Smooth muscle cell (in vitro differentiated cells): ENCODE results near the gene UBE2A. TPM values are rescaled to one million over a fixed set of nuclear protein-coding genes. Genes with fewer than 3 reads are reported as not detected.

ENCODE experiments used
- DNase-seq: peaks from one replicate; lab custom pipeline; 2025; ENCODE audit not compliant: unreplicated experiment; lab: John Stamatoyannopoulos, UW
- H2AFZ ChIP-seq: fragments of 200-600 bp; sonication (generic); 2 replicates; pipeline ENCODE4 v1.6.0; 2016; ENCODE audit warnings: antibody characterized with exemption, low read depth, mild to moderate bottlenecking
- H3F3A ChIP-seq: fragments of 200-600 bp; sonication (generic); 2 replicates; pipeline ENCODE4 v1.6.0; 2017; ENCODE audit warnings: antibody characterized with exemption, low read depth
- H3K27ac ChIP-seq: fragments of 200-600 bp; sonication (generic); 2 replicates; pipeline ENCODE4 v1.5.1; 2016; ENCODE audit warnings: low read depth, mild to moderate bottlenecking
- H3K27me3 ChIP-seq: fragments of 200-600 bp; sonication (generic); 2 replicates; pipeline ENCODE4 v1.6.1; 2016; ENCODE audit warnings: low read depth, mild to moderate bottlenecking
- H3K36me3 ChIP-seq: fragments of 200-600 bp; sonication (generic); 2 replicates; pipeline ENCODE4 v1.5.1; 2016; ENCODE audit warnings: low read depth
- H3K4me1 ChIP-seq: fragments of 200-600 bp; sonication (generic); 2 replicates; pipeline ENCODE4 v1.5.1; 2016; ENCODE audit warnings: low read depth
- H3K4me2 ChIP-seq: fragments of 200-600 bp; sonication (generic); 2 replicates; pipeline ENCODE4 v1.6.0; 2016; ENCODE audit warnings: mild to moderate bottlenecking
- H3K4me3 ChIP-seq: fragments of 200-600 bp; sonication (generic); 2 replicates; pipeline ENCODE4 v1.5.1; 2016; ENCODE audit warnings: mild to moderate bottlenecking
- H3K79me2 ChIP-seq: fragments of 200-600 bp; sonication (generic); 2 replicates; pipeline ENCODE4 v1.6.0; 2016; ENCODE audit warnings: low read depth, mild to moderate bottlenecking
- H3K9ac ChIP-seq: fragments of 200-600 bp; sonication (generic); 2 replicates; pipeline ENCODE4 v1.6.0; 2016; ENCODE audit warnings: low read depth
- H3K9me3 ChIP-seq: fragments of 200-600 bp; sonication (generic); replicated peaks from 2 replicates; pipeline ENCODE4 v1.5.1; 2016; ENCODE audit warnings: low read depth
- H4K20me1 ChIP-seq: fragments of 200-600 bp; sonication (generic); 2 replicates; pipeline ENCODE4 v1.6.0; 2016; ENCODE audit warnings: low read depth
- CTCF ChIP-seq: fragments of 200-600 bp; sonication (generic); IDR thresholded peaks from 2 replicates; pipeline ENCODE4 v1.5.1; 2017; ENCODE audit warnings: borderline replicate concordance, mild to moderate bottlenecking, antibody characterized with exemption; ENCODE audit not compliant: insufficient read depth, poor library complexity, severe bottlenecking
- WGBS: methylation state at CpG from one replicate; pipeline ENCODE4 v1.1.7; 2016; ENCODE audit warnings: low lambda C conversion rate; 5-methylcytosine and 5-hydroxymethylcytosine counted together
- polyA plus RNA-seq: library from polyadenylated mRNA; unstranded; fragments of >200 nt; fragmentation: Nextera tagmentation; extraction: Ambion mirVana; gene quantifications from 2 replicates; pipeline ENCODE4 v1.2.1, GENCODE V29; 2016
- total RNA-seq: library from RNA; depleted of rRNA; stranded (reverse); fragments of >200 nt; gene quantifications from 2 replicates; pipeline ENCODE4 v1.2.3, GENCODE V29; 2014

Gene UBE2A
- total and polyA plus RNA-seq, 2 experiments from 2014 or later, result 76.0 to 86.4 TPM

DNA sequence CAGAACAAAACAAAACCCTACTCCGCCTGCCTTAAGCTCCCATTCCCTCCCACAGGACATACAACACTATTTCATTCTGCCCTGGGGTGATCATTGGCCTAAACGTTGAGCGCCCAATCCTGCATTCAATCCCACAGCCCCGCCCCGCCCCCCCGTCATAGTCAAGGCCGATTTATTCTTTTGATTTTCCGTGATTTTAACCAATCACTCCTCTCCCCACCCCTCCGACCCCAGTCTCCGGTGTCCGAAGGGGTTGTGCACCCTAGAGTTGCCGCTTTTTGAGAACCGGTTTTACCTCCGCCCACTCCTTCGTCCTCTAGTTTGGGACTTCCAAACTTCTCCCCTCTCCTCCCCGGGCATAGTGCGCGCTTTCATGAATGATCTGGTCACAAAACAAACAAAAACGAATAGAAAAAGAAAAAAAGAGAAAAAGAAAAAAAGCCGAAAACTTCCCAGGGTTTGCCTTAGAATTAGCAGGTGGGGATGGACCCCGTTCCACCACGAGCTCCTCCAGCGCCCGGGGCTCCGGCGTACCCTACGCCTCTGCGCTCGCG, 446 bp upstream of the UBE2A start:
- Histone ChIP-seq H3K4me1 (peaks cover 7% of the 10 kb centered on the region), H3K36me3 (no peaks in the 10 kb centered on the region), H2AFZ (peak overlapping the region; percentile 94), H3F3A (no peaks in the 10 kb centered on the region), H3K9me3 (no peaks in the 10 kb centered on the region), H4K20me1 (peaks cover 6% of the 10 kb centered on the region), H3K27ac (peak overlapping the region; percentile 87), H3K27me3 (no peaks in the 10 kb centered on the region), H3K9ac (peak overlapping the region; percentile 90), H3K79me2 (peaks cover 16% of the 10 kb centered on the region), H3K4me3 (peak overlapping the region; percentile 85), H3K4me2 (peak overlapping the region; percentile 87)
- peak; percentile 10 for DNase-seq
- TF ChIP-seq CTCF, result no peak
- 35% methylated on average over 30 of the region's 30 CpGs for WGBS

DNA sequence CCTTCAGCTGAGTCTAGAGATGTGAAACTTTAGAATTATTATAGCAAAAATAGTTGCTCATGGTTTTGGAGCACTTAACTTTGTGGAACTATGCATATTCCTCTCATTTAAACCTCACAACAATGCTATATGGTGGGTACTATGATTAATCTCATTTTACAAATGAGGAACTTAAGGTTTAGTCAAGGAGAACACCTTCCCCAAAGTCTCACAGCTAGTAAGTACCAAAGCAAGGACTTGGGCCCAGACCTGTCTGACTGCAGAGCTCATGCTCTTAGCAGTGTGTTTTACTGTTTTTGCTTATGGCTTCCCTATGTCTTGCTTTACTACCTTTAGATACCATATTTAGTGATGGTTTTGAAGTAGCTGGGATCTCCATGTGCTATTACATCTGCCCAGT, 5.1 kb downstream of the UBE2A start:
- H3K36me3 ChIP-seq, result no peaks in the 10 kb centered on the region
- H3K4me2 ChIP-seq, result no peak overlapping the region
- no peak overlapping the region for H3K27ac ChIP-seq
- peaks cover 7% of the 10 kb centered on the region for H3K4me1 ChIP-seq
- no peaks in the 10 kb centered on the region for H3K27me3 ChIP-seq
- DNase-seq, result no peak
- no peaks in the 10 kb centered on the region for H3F3A ChIP-seq
- no peak for TF ChIP-seq CTCF
- H3K9me3 ChIP-seq, result no peaks in the 10 kb centered on the region
- no peak overlapping the region for H3K4me3 ChIP-seq
- H3K79me2 ChIP-seq, result peaks cover 16% of the 10 kb centered on the region
- no peak overlapping the region for H2AFZ ChIP-seq
- H3K9ac ChIP-seq, result no peak overlapping the region
- H4K20me1 ChIP-seq, result peaks cover 6% of the 10 kb centered on the region

DNA sequence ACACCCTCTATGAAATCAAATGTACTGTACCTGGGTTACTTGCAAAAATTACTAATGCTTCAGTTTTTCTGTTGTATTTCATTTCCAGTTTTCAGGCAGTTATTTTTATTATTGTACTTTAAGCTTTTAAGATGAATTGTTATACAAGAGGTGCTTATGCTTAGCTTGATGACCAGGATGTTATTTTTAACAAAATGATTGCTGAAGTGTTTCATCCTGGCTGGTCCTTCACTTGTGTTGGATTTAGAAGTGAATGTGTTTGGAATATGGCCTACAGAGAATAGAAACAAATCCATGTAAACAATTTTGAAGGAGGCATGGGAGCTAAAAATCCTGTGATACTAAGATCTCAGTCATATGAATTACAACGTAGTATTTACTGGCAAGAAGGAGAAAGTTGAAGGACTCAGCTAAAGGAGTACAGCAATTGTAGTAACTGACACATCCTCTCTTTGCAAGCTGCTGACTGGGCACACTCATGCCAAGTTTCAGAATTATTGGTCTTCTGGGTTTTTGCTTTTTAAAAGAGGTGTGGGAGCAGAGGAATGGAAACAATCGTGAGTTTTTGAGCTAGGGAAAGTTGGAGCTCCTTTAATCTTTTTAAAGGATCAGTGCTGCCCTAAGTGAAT, 9.2 kb downstream of the UBE2A start:
- H4K20me1 ChIP-seq, result no peaks in the 10 kb centered on the region
- no peaks in the 10 kb centered on the region for H3K36me3 ChIP-seq
- H3K9ac ChIP-seq, result no peak overlapping the region
- WGBS, result 80% methylated on average over 2 of the region's 2 CpGs
- no peak overlapping the region for H3K4me3 ChIP-seq
- H3K27ac ChIP-seq, result no peak overlapping the region
- no peaks in the 10 kb centered on the region for H3K79me2 ChIP-seq
- no peaks in the 10 kb centered on the region for H3K27me3 ChIP-seq
- no peaks in the 10 kb centered on the region for H3K9me3 ChIP-seq
- no peaks in the 10 kb centered on the region for H3K4me1 ChIP-seq
- H3K4me2 ChIP-seq, result no peak overlapping the region
- H3F3A ChIP-seq, result no peaks in the 10 kb centered on the region
- H2AFZ ChIP-seq, result no peak overlapping the region
- no peak for DNase-seq
- TF ChIP-seq CTCF, result no peak

DNA sequence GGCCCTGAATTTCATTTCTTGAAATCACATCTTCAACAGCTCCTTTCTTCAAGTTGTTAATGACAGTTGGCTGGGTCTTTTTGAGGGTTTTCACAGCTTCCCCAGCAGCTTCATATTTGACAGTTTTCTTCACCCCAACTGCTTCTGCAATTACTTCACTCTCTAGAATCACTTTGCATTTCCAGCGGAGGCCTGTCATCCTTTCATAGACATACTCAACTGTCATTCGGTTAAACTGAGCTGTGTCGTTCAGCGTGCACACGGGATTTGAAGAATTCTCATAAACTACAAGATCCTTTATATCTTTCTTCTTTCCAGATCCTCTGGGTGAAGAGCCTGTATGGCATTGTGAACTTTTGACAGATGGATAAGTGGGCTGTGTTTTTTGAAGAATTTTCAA, 15.4 kb downstream of the UBE2A start:
- Histone ChIP-seq H3K9ac (no peak overlapping the region), H3K9me3 (no peaks in the 10 kb centered on the region), H4K20me1 (no peaks in the 10 kb centered on the region), H3K27me3 (no peaks in the 10 kb centered on the region), H3K4me1 (no peaks in the 10 kb centered on the region), H3K79me2 (no peaks in the 10 kb centered on the region), H3F3A (no peaks in the 10 kb centered on the region), H3K27ac (no peak overlapping the region), H3K4me2 (no peak overlapping the region), H3K4me3 (no peak overlapping the region), H3K36me3 (peaks cover 3% of the 10 kb centered on the region), H2AFZ (no peak overlapping the region)
- WGBS, result 89% methylated on average over 5 of the region's 5 CpGs
- DNase-seq, result no peak
- no peak for TF ChIP-seq CTCF
